Pancreas (tissue), 10 donors: ENCODE results near the gene PTPRD. TPM values are rescaled to one million over a fixed set of nuclear protein-coding genes. Genes with fewer than 3 reads are reported as not detected.
A peak's percentile ranks its signal among the peaks of the same experiment; 100 is the strongest.

Experiments used
- ATAC-seq, 4 donors: fragments of 200-7000 bp; cut with Tn5 transposase; one replicate each; pipeline versions ENCODE4 v1.8.0 to v1.9.1; 2020; ENCODE audit warnings: mild to moderate bottlenecking in 4 of 4, moderate library complexity in 4 of 4
- DNase-seq, 6 donors: peaks; one replicate each; pipeline ENCODE4 v3.0.0-alpha.2; 2020
- FAIRE-seq: peaks from 2 replicates; lab custom pipeline; 2012; peaks lifted over from hg19 to GRCh38; lab: Jason Lieb, UNC
- H3K27ac ChIP-seq, 4 donors: fragments of 200-600 bp; sonication (generic); 1 replicate in 3 of 4; 2 replicates in 1 of 4; pipeline versions ENCODE4 v1.5.0 to v1.8.0; 2020
- H3K27me3 ChIP-seq, 4 donors: fragments of 200-600 bp; one replicate each; pipeline ENCODE4 v1.8.0; 2021
- H3K36me3 ChIP-seq, 3 donors: fragments of 200-600 bp; sonication (generic) in 1 of 3; one replicate each; pipeline versions ENCODE4 v1.5.0 to v1.8.0; 2020 to 2021
- H3K4me1 ChIP-seq, 3 donors: fragments of 200-600 bp; one replicate each; pipeline ENCODE4 v1.8.0; 2021
- H3K4me3 ChIP-seq, 4 donors: fragments of 200-600 bp; sonication (generic) in 2 of 4; one replicate each; pipeline versions ENCODE4 v1.5.0 to v1.8.0; 2020 to 2021
- H3K9me3 ChIP-seq, 4 donors: fragments of 200-600 bp; one replicate each; pipeline ENCODE4 v1.8.0; 2021
- WGBS, 2 donors: extraction: QIAGEN DNeasy Blood & Tissue Kit; methylation state at CpG; one replicate each; pipeline ENCODE4 v1.1.7; 2013; 5-methylcytosine and 5-hydroxymethylcytosine counted together
- intact Hi-C, 3 donors: fragments of 100-400 bp; cut with DNase I; formaldehyde crosslinking; loops; one replicate each; pipeline versions ENCODE4 v1.11.1 to v1.14.2; 2022
- polyA plus RNA-seq, 2 donors: library from polyadenylated mRNA; stranded (reverse); fragments of 200-250 nt; gene quantifications; one replicate each; pipeline ENCODE4 v1.2.3, GENCODE V29; 2013
- total RNA-seq, 6 donors: library from RNA; stranded (reverse); fragmentation: NEBNext Ultra II Directional in 4 of 6; extraction: Animal tissue kit (Norgen Biotek cat#: 25700) in 4 of 6; gene quantifications; one replicate each; pipeline versions ENCODE4 v1.2.1 to v1.2.4, GENCODE V29; 2021 to 2023
- TF ChIP-seq, protein P1 (sequence below), 4 donors: fragments of 200-600 bp; sonication (generic) in 3 of 4; IDR thresholded peaks; one replicate each; pipeline versions ENCODE4 v1.5.0 to v1.8.0; 2021; ENCODE audit warnings: antibody characterized with exemption in 4 of 4
- donor health status: healthy with polysubstance abuse.
- donor health status: DM: no; HTN: no; CAD: no; lungs with moderate emphysema.
- donor health status: DM: no; HTN: no; CAD: no.
- donor health status: control.
- donor health status: control.
- donor health status: Bipolar disorder and iron deficiency.
- donor health status: DM: yes; HTN: yes; CAD: no.
- donor health status: DM: no; HTN: no; CAD: no.
- donor health status: DM: no; HTN: no; CAD: no.
- donor health status: DM: yes; HTN: yes; CAD: no.

PTPRD gene
- total and polyA plus RNA-seq, 8 donors, result 2.1 to 21.7 (median 5.1) TPM

DNA sequence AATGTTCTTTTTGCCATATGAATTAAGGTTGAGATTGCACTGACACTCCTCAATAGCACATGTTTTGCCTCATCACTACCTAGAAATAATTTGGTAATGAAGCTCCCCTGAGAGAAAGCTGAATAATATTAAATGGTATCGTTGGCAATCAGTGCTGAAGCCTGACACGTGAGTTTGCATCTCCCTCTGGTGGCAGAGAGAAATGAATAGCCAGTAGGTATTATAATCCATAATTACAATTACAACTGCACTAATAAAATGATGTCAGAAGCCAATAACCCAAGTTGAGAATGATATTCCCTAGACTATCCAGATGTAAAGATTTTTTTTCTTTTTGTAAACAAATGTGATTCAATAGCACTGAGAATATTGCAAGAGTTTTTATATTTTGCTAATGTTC is 700.3 kb downstream of the PTPRD start:
- Histone ChIP-seq H3K36me3 (no peaks in the 10 kb centered on the region), H3K4me3 (no peak overlapping the region), H3K4me1 (no peaks in the 10 kb centered on the region), H3K27ac (no peak overlapping the region), H3K9me3 (no peaks in the 10 kb centered on the region), H3K27me3 (no peaks in the 10 kb centered on the region)
- intact Hi-C loops, result no loop called here
- DNase-seq, result no peak
- FAIRE-seq, result no peak
- no peak for ATAC-seq
- 9 to 11% methylated on average over 2 of the region's 2 CpGs for WGBS, 2 donors
- TF ChIP-seq, protein P1, sequence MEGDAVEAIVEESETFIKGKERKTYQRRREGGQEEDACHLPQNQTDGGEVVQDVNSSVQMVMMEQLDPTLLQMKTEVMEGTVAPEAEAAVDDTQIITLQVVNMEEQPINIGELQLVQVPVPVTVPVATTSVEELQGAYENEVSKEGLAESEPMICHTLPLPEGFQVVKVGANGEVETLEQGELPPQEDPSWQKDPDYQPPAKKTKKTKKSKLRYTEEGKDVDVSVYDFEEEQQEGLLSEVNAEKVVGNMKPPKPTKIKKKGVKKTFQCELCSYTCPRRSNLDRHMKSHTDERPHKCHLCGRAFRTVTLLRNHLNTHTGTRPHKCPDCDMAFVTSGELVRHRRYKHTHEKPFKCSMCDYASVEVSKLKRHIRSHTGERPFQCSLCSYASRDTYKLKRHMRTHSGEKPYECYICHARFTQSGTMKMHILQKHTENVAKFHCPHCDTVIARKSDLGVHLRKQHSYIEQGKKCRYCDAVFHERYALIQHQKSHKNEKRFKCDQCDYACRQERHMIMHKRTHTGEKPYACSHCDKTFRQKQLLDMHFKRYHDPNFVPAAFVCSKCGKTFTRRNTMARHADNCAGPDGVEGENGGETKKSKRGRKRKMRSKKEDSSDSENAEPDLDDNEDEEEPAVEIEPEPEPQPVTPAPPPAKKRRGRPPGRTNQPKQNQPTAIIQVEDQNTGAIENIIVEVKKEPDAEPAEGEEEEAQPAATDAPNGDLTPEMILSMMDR (IDR thresholded peaks at IDR 0.05), result peak in 1 of 4 donors; percentile 10

GRCh38 chr9:9905736-9906135 is 707.1 kb downstream of the PTPRD start:
- H3K27ac ChIP-seq, result no peak overlapping the region
- peaks cover 0 to 7% (median 0%) of the 10 kb centered on the region in 4 donors for H3K27me3 ChIP-seq
- ATAC-seq (no peak), FAIRE-seq (no peak), DNase-seq (no peak)
- intact Hi-C loops, result no loop called here
- H3K4me3 ChIP-seq, result no peak overlapping the region
- 46 to 50% methylated on average over 3 of the region's 3 CpGs for WGBS, 2 donors
- H3K4me1 ChIP-seq, result no peaks in the 10 kb centered on the region
- TF ChIP-seq, protein P1 (IDR thresholded peaks at IDR 0.05), result no peak
- H3K9me3 ChIP-seq, result no peaks in the 10 kb centered on the region
- H3K36me3 ChIP-seq, result no peaks in the 10 kb centered on the region

- DNase-seq (no peak), ATAC-seq (no peak), FAIRE-seq (no peak)
- Histone ChIP-seq H3K27ac (no peak overlapping the region), H3K27me3 (peaks cover 0 to 7% (median 0%) of the 10 kb centered on the region in 4 donors), H3K4me3 (no peak overlapping the region), H3K36me3 (no peaks in the 10 kb centered on the region), H3K9me3 (no peaks in the 10 kb centered on the region), H3K4me1 (no peaks in the 10 kb centered on the region)
- TF ChIP-seq, protein P1 (IDR thresholded peaks at IDR 0.05), result no peak
- intact Hi-C loops, result no loop called here
- 20 to 24% methylated on average over 3 of the region's 3 CpGs for WGBS, 2 donors
Observed at GRCh38 chr9:9904041-9904440, 708.8 kb downstream of the PTPRD start.

DNA sequence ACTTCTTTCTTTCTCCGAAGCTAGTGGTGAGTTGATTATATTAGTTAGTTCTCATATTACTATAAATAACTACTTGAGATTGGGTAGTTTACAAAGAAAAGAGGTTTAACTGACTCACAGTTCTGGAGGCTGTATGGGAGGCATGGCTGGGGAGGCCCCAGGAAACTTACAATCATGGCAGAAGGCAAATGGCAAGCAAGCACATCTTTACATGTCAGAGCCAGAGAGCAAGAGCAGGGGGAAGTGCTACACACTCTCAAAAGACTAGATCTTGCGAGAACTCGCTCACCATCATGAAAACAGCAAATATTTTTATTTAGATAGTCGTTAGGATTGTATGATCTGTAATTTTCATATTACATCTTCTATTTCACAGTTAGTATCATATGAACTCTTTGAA is 711.2 kb downstream of the PTPRD start:
- TF ChIP-seq, protein P1 (IDR thresholded peaks at IDR 0.05), result no peak
- 34 to 52% methylated on average over 4 of the region's 4 CpGs for WGBS, 2 donors

DNA sequence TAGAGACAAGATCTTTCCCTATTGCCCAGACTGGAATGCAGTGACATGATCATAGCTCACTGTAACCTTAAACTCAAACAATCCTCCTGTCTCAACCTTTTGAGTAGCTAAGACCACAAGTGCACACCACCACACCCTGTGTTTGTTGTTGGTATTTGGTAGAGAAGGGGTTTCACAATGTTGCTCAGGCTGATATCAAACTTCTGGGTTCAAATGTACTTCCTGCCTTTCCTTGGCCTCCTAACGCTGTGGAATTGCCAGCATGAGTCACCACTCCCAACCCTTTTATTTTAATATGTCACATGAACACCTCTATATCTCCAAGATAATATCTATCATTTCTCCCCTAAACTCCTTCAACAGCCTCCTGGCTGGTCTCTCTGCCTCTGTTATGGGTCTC is 719.0 kb downstream of the PTPRD start:
- FAIRE-seq, result no peak
- no peaks in the 10 kb centered on the region for H3K27me3 ChIP-seq
- intact Hi-C loops, result no loop called here
- 39 to 83% methylated on average over 1 of the region's 1 CpG for WGBS, 2 donors
- DNase-seq, result no peak
- H3K36me3 ChIP-seq, result no peaks in the 10 kb centered on the region
- no peaks in the 10 kb centered on the region for H3K4me1 ChIP-seq
- H3K4me3 ChIP-seq, result no peak overlapping the region
- H3K9me3 ChIP-seq, result no peaks in the 10 kb centered on the region
- no peak for ATAC-seq
- H3K27ac ChIP-seq, result no peak overlapping the region
- TF ChIP-seq, protein P1 (IDR thresholded peaks at IDR 0.05), result no peak

More for the DNA sequence above, 711.2 kb downstream of the PTPRD start:
- H3K4me1 ChIP-seq, result no peaks in the 10 kb centered on the region
- FAIRE-seq (no peak), ATAC-seq (no peak), DNase-seq (no peak)
- no peak overlapping the region for H3K4me3 ChIP-seq
- no peaks in the 10 kb centered on the region for H3K36me3 ChIP-seq
- peaks cover 0 to 7% (median 0%) of the 10 kb centered on the region in 4 donors for H3K27me3 ChIP-seq
- intact Hi-C loops, result no loop called here
- no peak overlapping the region for H3K27ac ChIP-seq
- no peaks in the 10 kb centered on the region for H3K9me3 ChIP-seq
